Esophagus muscularis mucosa (tissue), 4 donors: ENCODE data around the gene GLTP.

ENCODE experiments used
- EP300 ChIP-seq: sonication (generic); formaldehyde crosslinking; IDR thresholded peaks from one replicate; pipeline ENCODE4 v1.6.1; 2017; ENCODE audit warnings: antibody characterized with exemption
- POLR2A ChIP-seq: fragments of 450-650 bp; IDR thresholded peaks from one replicate; pipeline ENCODE4 v1.6.1; 2017; ENCODE audit warnings: antibody characterized with exemption, moderate library complexity, mild to moderate bottlenecking, low read depth
- TF ChIP-seq, protein P1 (sequence below), 3 experiments: fragments of 200-600 bp in 2 of 3; fragments of 450-650 bp in 1 of 3; sonication (generic) in 2 of 3; IDR thresholded peaks; one replicate each; pipeline ENCODE4 v1.5.1; 2017 to 2019; ENCODE audit warnings: antibody characterized with exemption in 3 of 3, mild to moderate bottlenecking in 2 of 3, moderate library complexity in 1 of 3

DNA sequence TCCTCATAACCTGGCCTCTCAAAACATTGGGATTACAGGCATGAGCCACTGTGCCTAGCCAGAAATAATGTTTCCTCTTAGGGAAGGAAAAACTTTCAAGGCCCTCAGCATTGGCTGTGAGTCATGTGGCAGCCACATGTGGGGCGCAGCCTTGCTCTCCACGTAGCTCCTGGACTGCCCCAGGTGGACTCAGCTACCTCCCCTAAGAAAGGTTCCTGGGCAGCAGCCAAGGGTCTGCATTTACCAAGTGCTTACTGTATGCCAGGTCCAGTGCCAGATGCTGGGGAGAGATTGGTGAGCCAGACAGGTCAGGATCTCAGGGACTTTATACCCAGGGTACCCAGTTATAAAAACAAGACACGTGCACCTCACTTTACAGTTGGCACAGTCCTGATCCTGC, 43.4 kb downstream of the GLTP start:
- TF ChIP-seq, protein P1, sequence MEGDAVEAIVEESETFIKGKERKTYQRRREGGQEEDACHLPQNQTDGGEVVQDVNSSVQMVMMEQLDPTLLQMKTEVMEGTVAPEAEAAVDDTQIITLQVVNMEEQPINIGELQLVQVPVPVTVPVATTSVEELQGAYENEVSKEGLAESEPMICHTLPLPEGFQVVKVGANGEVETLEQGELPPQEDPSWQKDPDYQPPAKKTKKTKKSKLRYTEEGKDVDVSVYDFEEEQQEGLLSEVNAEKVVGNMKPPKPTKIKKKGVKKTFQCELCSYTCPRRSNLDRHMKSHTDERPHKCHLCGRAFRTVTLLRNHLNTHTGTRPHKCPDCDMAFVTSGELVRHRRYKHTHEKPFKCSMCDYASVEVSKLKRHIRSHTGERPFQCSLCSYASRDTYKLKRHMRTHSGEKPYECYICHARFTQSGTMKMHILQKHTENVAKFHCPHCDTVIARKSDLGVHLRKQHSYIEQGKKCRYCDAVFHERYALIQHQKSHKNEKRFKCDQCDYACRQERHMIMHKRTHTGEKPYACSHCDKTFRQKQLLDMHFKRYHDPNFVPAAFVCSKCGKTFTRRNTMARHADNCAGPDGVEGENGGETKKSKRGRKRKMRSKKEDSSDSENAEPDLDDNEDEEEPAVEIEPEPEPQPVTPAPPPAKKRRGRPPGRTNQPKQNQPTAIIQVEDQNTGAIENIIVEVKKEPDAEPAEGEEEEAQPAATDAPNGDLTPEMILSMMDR (IDR thresholded peaks at IDR 0.05) = no peak
- TF ChIP-seq POLR2A (no peak), EP300 (no peak)
